T-helper 9 cell (primary cell): Measurements from ENCODE around the gene RERE.
A peak's percentile ranks its signal among the peaks of the same experiment; 100 is the strongest.

Source experiments
- DNase-seq: peaks from one replicate; pipeline ENCODE4 v3.0.0-alpha.2; 2020
- total RNA-seq, 2 donors: gene quantifications; one replicate each; lab custom pipeline; 2026; lab: John Stamatoyannopoulos, UW

Gene RERE
- 39.2 to 63.5 reads per million in 2 donors for total RNA-seq

- peak; percentile 95 for DNase-seq
Measured at GRCh38 chr1:8817412-8818324, at the start of gene RERE. RERE (minus strand) TSS chr1:8817640.

GRCh38 chr1:8866792-8867415 is 49.5 kb upstream of the RERE start:
- DNase-seq: no peak

GRCh38 chr1:8866173-8866791 is 48.8 kb upstream of the RERE start:
- no peak for DNase-seq

- DNase-seq: no peak
Measured at GRCh38 chr1:8864713-8865344, 47.4 kb upstream of the RERE start.

- DNase-seq: no peak
Measured at GRCh38 chr1:8863794-8864233, 46.4 kb upstream of the RERE start.

- DNase-seq: no peak
Measured at GRCh38 chr1:8863138-8863537, 45.7 kb upstream of the RERE start.

- no peak for DNase-seq
Measured at GRCh38 chr1:8862528-8862927, 45.1 kb upstream of the RERE start.

GRCh38 chr1:8860738-8861516 is 43.5 kb upstream of the RERE start:
- DNase-seq: no peak

- peak; percentile 29 for DNase-seq
Measured at GRCh38 chr1:8858888-8859706, 41.7 kb upstream of the RERE start.

GRCh38 chr1:8858112-8858668 is 40.8 kb upstream of the RERE start:
- no peak for DNase-seq

- DNase-seq: no peak
Measured at GRCh38 chr1:8856689-8857412, 39.4 kb upstream of the RERE start.

- no peak for DNase-seq
Measured at GRCh38 chr1:8854240-8854639, 36.8 kb upstream of the RERE start.

- DNase-seq: no peak
Measured at GRCh38 chr1:8851060-8851459, 33.6 kb upstream of the RERE start.

GRCh38 chr1:8848663-8849386 is 31.4 kb upstream of the RERE start:
- peak; percentile 70 for DNase-seq

- no peak for DNase-seq
Measured at GRCh38 chr1:8847990-8848389, 30.6 kb upstream of the RERE start.

GRCh38 chr1:8846263-8846662 is 28.8 kb upstream of the RERE start:
- no peak for DNase-seq

GRCh38 chr1:8845104-8846097 is 28.0 kb upstream of the RERE start:
- no peak for DNase-seq

GRCh38 chr1:8844501-8845006 is 27.1 kb upstream of the RERE start:
- no peak for DNase-seq
